GM23338 (cell line): ENCODE results near the gene YAP1. TPM values are rescaled to one million over a fixed set of nuclear protein-coding genes. Genes with fewer than 3 reads are reported as not detected.

Source experiments
- ATAC-seq: fragments of 200-7000 bp; cut with Tn5 transposase; 3 replicates; pipeline ENCODE4 v1.9.1; 2020
- DNase-seq: peaks from one replicate; pipeline ENCODE4 v3.0.0-alpha.2; 2015; ENCODE audit warnings: low spot score
- H2AFZ ChIP-seq: fragments of 200-600 bp; sonication (generic); 2 replicates; pipeline ENCODE4 v1.8.0; 2016; ENCODE audit warnings: antibody characterized with exemption, mild to moderate bottlenecking, moderate library complexity
- H3F3A ChIP-seq: fragments of 200-600 bp; sonication (generic); replicated peaks from 2 replicates; pipeline ENCODE4 v1.8.0; 2017; ENCODE audit warnings: antibody characterized with exemption, mixed run types, low read depth
- H3K27ac ChIP-seq: fragments of 200-600 bp; sonication (generic); 2 replicates; pipeline ENCODE4 v1.6.1; 2016; ENCODE audit warnings: low read depth
- H3K27me3 ChIP-seq: fragments of 200-600 bp; sonication (generic); 2 replicates; pipeline ENCODE4 v1.8.0; 2016; ENCODE audit warnings: mild to moderate bottlenecking, mixed run types, moderate library complexity; ENCODE audit not compliant: insufficient read depth
- H3K36me3 ChIP-seq: fragments of 200-600 bp; sonication (generic); 2 replicates; pipeline ENCODE4 v1.8.0; 2016; ENCODE audit warnings: mild to moderate bottlenecking; ENCODE audit not compliant: insufficient read depth
- H3K4me1 ChIP-seq: fragments of 200-600 bp; sonication (generic); 2 replicates; pipeline ENCODE4 v1.8.0; 2016; ENCODE audit warnings: mild to moderate bottlenecking, moderate library complexity; ENCODE audit not compliant: insufficient read depth
- H3K4me2 ChIP-seq: fragments of 200-600 bp; sonication (generic); 2 replicates; pipeline ENCODE4 v1.7.1; 2017; ENCODE audit warnings: mixed run types
- H3K4me3 ChIP-seq: fragments of 200-600 bp; sonication (generic); 2 replicates; pipeline ENCODE4 v1.6.1; 2016; ENCODE audit warnings: mixed run types
- H3K79me2 ChIP-seq: fragments of 200-600 bp; sonication (generic); replicated peaks from 2 replicates; pipeline ENCODE4 v1.8.0; 2017; ENCODE audit warnings: mild to moderate bottlenecking; ENCODE audit not compliant: insufficient read depth
- H3K9me2 ChIP-seq: fragments of 200-600 bp; sonication (generic); 2 replicates; pipeline ENCODE4 v1.8.0; 2017; ENCODE audit not compliant: insufficient read depth
- H4K20me1 ChIP-seq: fragments of 200-600 bp; sonication (generic); replicated peaks from 2 replicates; pipeline ENCODE4 v1.8.0; 2017; ENCODE audit warnings: mild to moderate bottlenecking; ENCODE audit not compliant: insufficient read depth
- H3K27ac Mint-ChIP-seq: 2 replicates; pipeline ENCODE4 v1.8.0; 2020; ENCODE audit warnings: inconsistent platforms, mild to moderate bottlenecking, moderate library complexity, mixed read lengths
- H3K27me3 Mint-ChIP-seq: 3 replicates; pipeline ENCODE4 v1.8.0; 2022; ENCODE audit warnings: low read depth, mild to moderate bottlenecking, moderate library complexity, mixed read lengths, inconsistent platforms; ENCODE audit not compliant: insufficient read depth, poor library complexity
- H3K36me3 Mint-ChIP-seq: 3 replicates; pipeline ENCODE4 v1.8.0; 2021; ENCODE audit warnings: low read depth, mild to moderate bottlenecking, inconsistent platforms, moderate library complexity, mixed read lengths
- H3K4me1 Mint-ChIP-seq: 3 replicates; pipeline ENCODE4 v1.8.0; 2020; ENCODE audit warnings: mild to moderate bottlenecking, inconsistent platforms, mixed read lengths
- H3K4me3 Mint-ChIP-seq: 3 replicates; pipeline ENCODE4 v1.8.0; 2021; ENCODE audit warnings: moderate library complexity, mild to moderate bottlenecking, inconsistent platforms, mixed read lengths
- H3K9me3 Mint-ChIP-seq: 3 replicates; pipeline ENCODE4 v1.8.0; 2020; ENCODE audit warnings: moderate library complexity, mild to moderate bottlenecking, inconsistent platforms, mixed read lengths
- CREB1 ChIP-seq: fragments of 250-450 bp; sonication (Bioruptor Pico); IDR thresholded peaks from 2 replicates; pipeline ENCODE4 v1.5.0; 2020; ENCODE audit warnings: low read depth, mild to moderate bottlenecking, moderate library complexity
- EZH2 ChIP-seq: fragments of 200-600 bp; sonication (generic); IDR thresholded peaks from one replicate; pipeline ENCODE4 v1.8.0; 2017; ENCODE audit warnings: antibody characterized with exemption, mild to moderate bottlenecking, low read depth; ENCODE audit not compliant: unreplicated experiment
- JUNB ChIP-seq: IDR thresholded peaks from one replicate; pipeline ENCODE4 v1.6.1; 2016; ENCODE audit warnings: antibody characterized with exemption; ENCODE audit not compliant: unreplicated experiment
- POLR2AphosphoS5 ChIP-seq: IDR thresholded peaks from 2 replicates; pipeline ENCODE4 v1.6.1; 2016; ENCODE audit warnings: antibody characterized with exemption, low read depth
- STAT1 ChIP-seq: IDR thresholded peaks from one replicate; pipeline ENCODE4 v1.6.1; 2016; ENCODE audit warnings: antibody characterized with exemption; ENCODE audit not compliant: unreplicated experiment
- ZNF114 ChIP-seq: fragments of 250-450 bp; sonication (Bioruptor Pico); IDR thresholded peaks from 2 replicates; pipeline ENCODE4 v1.5.0; 2020; ENCODE audit warnings: mild to moderate bottlenecking, moderate library complexity
- ZNF462 ChIP-seq: fragments of 250-450 bp; sonication (Bioruptor Pico); IDR thresholded peaks from 2 replicates; pipeline ENCODE4 v1.5.0; 2020; ENCODE audit warnings: mild to moderate bottlenecking, moderate library complexity
- polyA plus RNA-seq: library from polyadenylated mRNA; unstranded; fragments of >200 nt; fragmentation: Nextera tagmentation; extraction: Ambion mirVana; gene quantifications from 2 replicates; pipeline ENCODE4 v1.2.1, GENCODE V29; 2016
- total RNA-seq: library from RNA; depleted of rRNA; stranded (reverse); fragments of >200 nt; shearing (Covaris generic); gene quantifications from 2 replicates; pipeline ENCODE4 v1.2.3, GENCODE V29; 2014
- TF ChIP-seq, protein P1 (sequence below), 2 experiments: fragments of 200-600 bp in 1 of 2; sonication (generic) in 1 of 2; conservative IDR thresholded peaks; 2 replicates each; pipeline versions ENCODE4 v1.5.1 to v1.6.1; 2016 to 2017; ENCODE audit warnings: antibody characterized with exemption in 2 of 2, low read depth in 2 of 2, mild to moderate bottlenecking in 2 of 2, moderate library complexity in 1 of 2
- TF ChIP-seq, protein P2 (sequence below): IDR thresholded peaks from 2 replicates; pipeline ENCODE4 v1.6.1; 2016; ENCODE audit warnings: antibody characterized with exemption

The YAP1 gene
- total and polyA plus RNA-seq, 2 experiments from 2014 or later: 17.2 to 155 TPM

GRCh38 chr11:102216433-102217075, 106.3 kb downstream of the YAP1 start:
- Histone ChIP-seq H3K4me3 (no peak overlapping the region), H3K36me3 (peaks cover 4% of the 10 kb centered on the region; the same call in 1 of the 2 replicates), H3K27me3 (no peaks in the 10 kb centered on the region), H3K27ac (no peak overlapping the region), H3K4me2 (no peak overlapping the region), H3K4me1 (no peaks in the 10 kb centered on the region), H4K20me1 (no peaks in the 10 kb centered on the region), H3F3A (no peaks in the 10 kb centered on the region), H3K9me2 (no peaks in the 10 kb centered on the region), H2AFZ (no peak overlapping the region), H3K79me2 (peaks cover 3% of the 10 kb centered on the region; the same call in 1 of the 2 replicates)
- DNase-seq: no peak
- Mint-ChIP-seq H3K36me3 (peaks cover 51% of the 10 kb centered on the region), H3K27me3 (peaks cover 5% of the 10 kb centered on the region), H3K27ac (no peak overlapping the region), H3K4me3 (no peak overlapping the region), H3K9me3 (no peaks in the 10 kb centered on the region), H3K4me1 (peaks cover 3% of the 10 kb centered on the region; the same call in 1 of the 3 replicates)
- no peak for TF ChIP-seq CREB1 (CRISPR knock-in tag)
- ATAC-seq: no peak

- H3K4me1 ChIP-seq: 0 out of 2 replicates have a peak, but pooled peaks cover 5% of the 10 kb centered on the region
- no peak overlapping the region for H3K4me2 ChIP-seq
- DNase-seq: no peak
- no peak for ATAC-seq
- no peaks in the 10 kb centered on the region for H3K9me2 ChIP-seq
- no peak overlapping the region for H3K27ac ChIP-seq
- Mint-ChIP-seq H3K9me3 (no peaks in the 10 kb centered on the region), H3K36me3 (peaks cover 48% of the 10 kb centered on the region), H3K4me3 (no peak overlapping the region), H3K27ac (peak overlapping the region; percentile 55; the same call in 1 of the 2 replicates), H3K27me3 (peaks cover 5% of the 10 kb centered on the region), H3K4me1 (peaks cover 18% of the 10 kb centered on the region; the same call in 2 of the 3 replicates)
- TF ChIP-seq POLR2AphosphoS5 (no peak), CREB1 (CRISPR knock-in tag) (no peak), ZNF462 (CRISPR knock-in tag) (no peak), STAT1 (no peak), EZH2 (no peak), ZNF114 (CRISPR knock-in tag) (no peak), JUNB (no peak)
- TF ChIP-seq, protein P1, sequence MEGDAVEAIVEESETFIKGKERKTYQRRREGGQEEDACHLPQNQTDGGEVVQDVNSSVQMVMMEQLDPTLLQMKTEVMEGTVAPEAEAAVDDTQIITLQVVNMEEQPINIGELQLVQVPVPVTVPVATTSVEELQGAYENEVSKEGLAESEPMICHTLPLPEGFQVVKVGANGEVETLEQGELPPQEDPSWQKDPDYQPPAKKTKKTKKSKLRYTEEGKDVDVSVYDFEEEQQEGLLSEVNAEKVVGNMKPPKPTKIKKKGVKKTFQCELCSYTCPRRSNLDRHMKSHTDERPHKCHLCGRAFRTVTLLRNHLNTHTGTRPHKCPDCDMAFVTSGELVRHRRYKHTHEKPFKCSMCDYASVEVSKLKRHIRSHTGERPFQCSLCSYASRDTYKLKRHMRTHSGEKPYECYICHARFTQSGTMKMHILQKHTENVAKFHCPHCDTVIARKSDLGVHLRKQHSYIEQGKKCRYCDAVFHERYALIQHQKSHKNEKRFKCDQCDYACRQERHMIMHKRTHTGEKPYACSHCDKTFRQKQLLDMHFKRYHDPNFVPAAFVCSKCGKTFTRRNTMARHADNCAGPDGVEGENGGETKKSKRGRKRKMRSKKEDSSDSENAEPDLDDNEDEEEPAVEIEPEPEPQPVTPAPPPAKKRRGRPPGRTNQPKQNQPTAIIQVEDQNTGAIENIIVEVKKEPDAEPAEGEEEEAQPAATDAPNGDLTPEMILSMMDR (conservative IDR thresholded peaks at IDR 0.05; ENCODE audit: low read depth in 2 of 2): no peak
- TF ChIP-seq, protein P2, sequence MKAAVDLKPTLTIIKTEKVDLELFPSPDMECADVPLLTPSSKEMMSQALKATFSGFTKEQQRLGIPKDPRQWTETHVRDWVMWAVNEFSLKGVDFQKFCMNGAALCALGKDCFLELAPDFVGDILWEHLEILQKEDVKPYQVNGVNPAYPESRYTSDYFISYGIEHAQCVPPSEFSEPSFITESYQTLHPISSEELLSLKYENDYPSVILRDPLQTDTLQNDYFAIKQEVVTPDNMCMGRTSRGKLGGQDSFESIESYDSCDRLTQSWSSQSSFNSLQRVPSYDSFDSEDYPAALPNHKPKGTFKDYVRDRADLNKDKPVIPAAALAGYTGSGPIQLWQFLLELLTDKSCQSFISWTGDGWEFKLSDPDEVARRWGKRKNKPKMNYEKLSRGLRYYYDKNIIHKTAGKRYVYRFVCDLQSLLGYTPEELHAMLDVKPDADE: no peak
- no peak overlapping the region for H2AFZ ChIP-seq
- peaks cover 2% of the 10 kb centered on the region; the same call in 1 of the 2 replicates for H3K36me3 ChIP-seq
- H3K79me2 ChIP-seq: no peaks in the 10 kb centered on the region; the same call in 1 of the 2 replicates
- no peaks in the 10 kb centered on the region for H3F3A ChIP-seq
- H3K4me3 ChIP-seq: no peak overlapping the region
- H4K20me1 ChIP-seq: no peaks in the 10 kb centered on the region
- no peaks in the 10 kb centered on the region for H3K27me3 ChIP-seq
Observed at GRCh38 chr11:102220728-102221467, 110.7 kb downstream of the YAP1 start.
